GM12891 (cell line): ENCODE data around the gene HDLBP.

Experiments used
- PAX5 ChIP-seq: IDR thresholded peaks from 2 replicates; pipeline ENCODE4 v1.6.1; 2011; ENCODE audit warnings: low read length, moderate library complexity, mild to moderate bottlenecking; ENCODE audit not compliant: insufficient read depth, severe bottlenecking
- POLR2A ChIP-seq: IDR thresholded peaks from 2 replicates; pipeline ENCODE4 v1.6.1; 2011; ENCODE audit warnings: low read depth, low read length, control low read depth
- POLR2AphosphoS5 ChIP-seq: IDR thresholded peaks from 2 replicates; pipeline ENCODE4 v1.6.1; 2011; ENCODE audit warnings: low read depth, low read length, control low read depth
- POU2F2 ChIP-seq: IDR thresholded peaks from 2 replicates; pipeline ENCODE4 v1.6.1; 2011; ENCODE audit warnings: low read depth, mild to moderate bottlenecking, control low read depth, low read length, moderate library complexity
- SPI1 ChIP-seq: IDR thresholded peaks from 2 replicates; pipeline ENCODE4 v1.6.1; 2011; ENCODE audit warnings: low read depth, low read length, control low read depth
- TAF1 ChIP-seq: IDR thresholded peaks from 2 replicates; pipeline ENCODE4 v1.6.1; 2011; ENCODE audit warnings: low read depth, low read length, control low read depth

DNA sequence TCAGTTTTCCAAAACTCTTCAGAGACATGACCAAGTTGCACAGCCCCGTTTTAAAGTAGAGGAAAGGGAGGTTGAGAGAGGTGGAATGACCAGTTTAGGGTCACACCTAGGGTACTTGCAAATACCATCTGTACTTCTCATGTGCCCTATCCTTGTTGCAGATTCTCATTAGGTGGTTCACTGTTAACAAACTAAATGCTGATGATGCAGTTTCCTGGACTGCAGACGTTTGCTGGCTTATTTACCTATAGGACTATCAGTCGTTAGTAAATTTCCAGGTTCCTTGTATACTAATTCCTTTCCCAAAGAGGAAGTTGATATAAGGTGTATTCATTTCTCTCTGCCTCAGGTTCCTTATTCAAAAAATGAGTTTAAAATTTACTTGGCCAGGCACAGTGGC lies 42.1 kb upstream of the HDLBP start:
- TF ChIP-seq POLR2A (no peak), TAF1 (no peak), POLR2AphosphoS5 (no peak), SPI1 (no peak), POU2F2 (no peak), PAX5 (no peak)
